HepG2 (cell line): Measurements from ENCODE around the gene LMAN2. TPM values are rescaled to one million over a fixed set of nuclear protein-coding genes. Genes with fewer than 3 reads are reported as not detected.

ENCODE experiments used
- BCL6 ChIP-seq: IDR thresholded peaks from 2 replicates; pipeline ENCODE4 v1.6.1; 2016; ENCODE audit warnings: missing genetic modification reagents, missing compliant biosample characterization
- CREB1 ChIP-seq, 2 experiments: fragments of 450-650 bp in 1 of 2; IDR thresholded peaks; 2 replicates each; pipeline ENCODE4 v1.6.1; 2016 to 2017; ENCODE audit warnings: control low read depth in 1 of 2, mild to moderate bottlenecking in 1 of 2, missing compliant biosample characterization in 1 of 2, missing genetic modification characterization in 1 of 2
- FOXK1 ChIP-seq: sonication (generic); formaldehyde crosslinking; IDR thresholded peaks from 2 replicates; pipeline ENCODE4 v1.4.0; 2020; ENCODE audit warnings: low read depth, missing genetic modification reagents, borderline replicate concordance
- GLI4 ChIP-seq: sonication (generic); formaldehyde crosslinking; IDR thresholded peaks from 2 replicates; pipeline ENCODE4 v1.5.1; 2020; ENCODE audit warnings: missing genetic modification reagents, mild to moderate bottlenecking, moderate library complexity, borderline replicate concordance
- GTF3A ChIP-seq: sonication (generic); formaldehyde crosslinking; conservative IDR thresholded peaks from 2 replicates; pipeline ENCODE4 v1.4.0; 2020; ENCODE audit warnings: mild to moderate bottlenecking, missing genetic modification reagents
- HDAC1 ChIP-seq: sonication (generic); formaldehyde crosslinking; IDR thresholded peaks from 2 replicates; pipeline ENCODE4 v1.5.1; 2020; ENCODE audit warnings: mild to moderate bottlenecking, missing genetic modification reagents
- HHEX ChIP-seq: IDR thresholded peaks from 2 replicates; pipeline ENCODE4 v1.6.1; 2016; ENCODE audit warnings: control low read depth
- KLF16 ChIP-seq, 2 experiments: sonication (generic) in 1 of 2; formaldehyde crosslinking in 1 of 2; IDR thresholded peaks; 2 replicates each; pipeline versions ENCODE4 v1.6.1 to v1.8.0; 2016 to 2023; ENCODE audit warnings: missing genetic modification reagents in 2 of 2, missing compliant biosample characterization in 1 of 2
- NONO ChIP-seq, 2 experiments: fragments of 450-650 bp in 1 of 2; sonication (generic) in 1 of 2; formaldehyde crosslinking in 1 of 2; IDR thresholded peaks in 1 of 2; conservative IDR thresholded peaks in 1 of 2; 2 replicates each; pipeline versions ENCODE4 v1.6.1 to v1.8.0; 2017 to 2022; ENCODE audit warnings: mild to moderate bottlenecking in 1 of 2, missing genetic modification reagents in 1 of 2, moderate library complexity in 1 of 2
- PCBP2 ChIP-seq: fragments of 200-400 bp; formaldehyde crosslinking; optimal IDR thresholded peaks from 2 replicates; pipeline ENCODE3; 2018; ENCODE audit warnings: low read length, low read depth; ENCODE audit not compliant: poor library complexity, severe bottlenecking
- TAF15 ChIP-seq: fragments of 200-400 bp; formaldehyde crosslinking; IDR thresholded peaks from one replicate; pipeline ENCODE4 v1.6.1; 2018; ENCODE audit warnings: mild to moderate bottlenecking, low read depth, low read length; ENCODE audit not compliant: poor library complexity, severe bottlenecking
- ZNF138 ChIP-seq: sonication (generic); formaldehyde crosslinking; IDR thresholded peaks from 2 replicates; pipeline ENCODE4 v1.5.0; 2020; ENCODE audit warnings: mild to moderate bottlenecking, low read depth, missing genetic modification reagents
- ZNF614 ChIP-seq: IDR thresholded peaks from 2 replicates; pipeline ENCODE4 v1.6.1; 2018; ENCODE audit warnings: missing biosample characterization, missing genetic modification reagents, inconsistent platforms, borderline replicate concordance
- ZNF850 ChIP-seq: sonication (generic); formaldehyde crosslinking; conservative IDR thresholded peaks from 2 replicates; pipeline ENCODE4 v1.9.0; 2021; ENCODE audit warnings: mild to moderate bottlenecking, missing genetic modification reagents
- polyA plus RNA-seq, 8 experiments: library from polyadenylated mRNA; depleted of rRNA in 3 of 8; stranded (reverse) in 7 of 8; unstranded in 1 of 8; fragments of >200 nt; fragmentation: Illumina TruSeq in 4 of 8; extraction: Trizol in 4 of 8; gene quantifications; 2 replicates each; pipeline versions ENCODE4 v1.2.1 to v1.2.3, GENCODE V29; 2011 to 2016; ENCODE audit warnings: low read depth in 4 of 8, missing spikeins in 1 of 8, mixed read lengths in 1 of 8; ENCODE audit not compliant: insufficient read depth in 1 of 8
- total RNA-seq, 5 experiments: library from RNA; depleted of rRNA; stranded (reverse); fragments of >200 nt; fragmentation: Illumina TruSeq; extraction: Trizol; gene quantifications; 2 replicates each; pipeline ENCODE4 v1.2.3, GENCODE V29; 2016; ENCODE audit warnings: low read depth in 1 of 5
- TF ChIP-seq, protein P1 (sequence below): sonication (generic); formaldehyde crosslinking; IDR thresholded peaks from 2 replicates; pipeline ENCODE4 v1.8.0; 2022; ENCODE audit warnings: mild to moderate bottlenecking, missing genetic modification reagents; ENCODE audit not compliant: insufficient replicate concordance
- TF ChIP-seq, protein P2 (sequence below): sonication (generic); formaldehyde crosslinking; IDR thresholded peaks from 2 replicates; pipeline ENCODE4 v1.4.0; 2020; ENCODE audit warnings: missing genetic modification reagents, borderline replicate concordance
- TF ChIP-seq, protein P3 (sequence below): sonication (generic); formaldehyde crosslinking; IDR thresholded peaks from 2 replicates; pipeline ENCODE4 v1.4.0; 2020; ENCODE audit warnings: missing genetic modification reagents

Gene LMAN2
- total and polyA plus RNA-seq, 2 of the 13 experiments (the other 11 are each of a cell fraction or from before 2014, with no cell fraction given), result 191 to 197 TPM

DNA sequence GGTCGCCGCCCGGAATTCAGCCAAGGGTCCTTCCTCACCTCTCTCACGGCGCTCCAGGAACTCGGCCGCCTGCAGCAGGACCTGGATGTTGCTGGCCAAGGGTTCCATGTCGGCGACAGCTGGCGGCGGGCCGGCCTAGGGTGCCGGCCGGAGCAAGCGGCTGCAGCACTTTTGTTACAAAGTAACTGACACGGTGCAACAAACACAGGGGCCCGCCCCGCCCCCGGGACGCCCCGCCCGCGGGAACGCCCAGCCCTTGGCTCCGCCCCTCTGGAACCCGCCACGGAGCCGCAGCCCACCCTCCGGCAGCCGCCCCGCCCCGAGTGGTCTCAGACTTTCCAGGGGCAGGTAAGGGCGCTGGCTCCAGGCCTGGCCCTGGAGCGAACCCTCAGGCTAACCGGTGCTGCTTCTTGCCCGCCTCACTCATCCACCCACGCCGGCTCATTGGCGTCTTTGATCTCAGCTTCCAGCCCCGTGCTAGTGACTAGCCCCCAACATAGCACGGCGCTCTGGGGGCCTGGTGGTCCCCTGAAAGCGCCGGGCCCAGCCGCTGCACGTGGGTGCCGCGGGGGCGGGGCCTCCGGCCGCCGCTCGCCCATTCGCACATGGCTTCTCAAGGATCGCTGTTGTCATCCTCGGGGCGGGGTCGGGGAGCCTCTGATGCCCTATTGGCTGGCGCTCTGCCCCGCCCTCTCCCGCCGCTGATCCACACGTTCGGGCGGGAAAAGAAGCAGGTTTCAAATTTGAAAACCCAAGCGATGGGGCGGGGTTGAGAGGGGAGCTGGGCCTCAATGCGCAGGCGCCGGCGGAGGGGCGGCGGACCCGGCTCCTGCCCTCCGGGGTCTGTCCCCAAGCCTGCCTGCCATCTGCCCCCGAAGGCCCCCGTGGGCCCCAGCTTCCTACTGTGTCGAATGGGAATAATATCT is 39.5 kb downstream of the LMAN2 start, which contains the start of gene MXD3 (continued):
- TF ChIP-seq, protein P1, sequence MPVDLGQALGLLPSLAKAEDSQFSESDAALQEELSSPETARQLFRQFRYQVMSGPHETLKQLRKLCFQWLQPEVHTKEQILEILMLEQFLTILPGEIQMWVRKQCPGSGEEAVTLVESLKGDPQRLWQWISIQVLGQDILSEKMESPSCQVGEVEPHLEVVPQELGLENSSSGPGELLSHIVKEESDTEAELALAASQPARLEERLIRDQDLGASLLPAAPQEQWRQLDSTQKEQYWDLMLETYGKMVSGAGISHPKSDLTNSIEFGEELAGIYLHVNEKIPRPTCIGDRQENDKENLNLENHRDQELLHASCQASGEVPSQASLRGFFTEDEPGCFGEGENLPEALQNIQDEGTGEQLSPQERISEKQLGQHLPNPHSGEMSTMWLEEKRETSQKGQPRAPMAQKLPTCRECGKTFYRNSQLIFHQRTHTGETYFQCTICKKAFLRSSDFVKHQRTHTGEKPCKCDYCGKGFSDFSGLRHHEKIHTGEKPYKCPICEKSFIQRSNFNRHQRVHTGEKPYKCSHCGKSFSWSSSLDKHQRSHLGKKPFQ (CRISPR knock-in tag), result peak; percentile 62
- TF ChIP-seq ZNF614 (CRISPR knock-in tag) (0 out of 2 replicates have a peak, but pooled peaks have one; percentile 28), NONO (IDR thresholded peaks at IDR 0.05) (no peak), NONO (CRISPR knock-in tag; conservative IDR thresholded peaks at IDR 0.05) (peak; percentile 54), ZNF850 (no peak), PCBP2 (no peak), TAF15 (peak; percentile 62), GLI4 (CRISPR knock-in tag) (no peak), CREB1 (IDR thresholded peaks at IDR 0.05) (peak; percentile 57), CREB1 (CRISPR knock-in tag; IDR thresholded peaks at IDR 0.05) (peak; percentile 62), HDAC1 (CRISPR knock-in tag) (peak; percentile 95), BCL6 (CRISPR knock-in tag) (0 out of 2 replicates have a peak, but pooled peaks have one; percentile 17), ZNF138 (CRISPR knock-in tag) (peak; percentile 40; the same call in 1 of the 2 replicates), KLF16 (CRISPR knock-in tag; IDR thresholded peaks at IDR 0.05) (peak in 1 of 2 experiments; percentile 71; a peak in 1 of 4 replicates), HHEX (no peak), GTF3A (CRISPR knock-in tag) (peak; percentile 70; the same call in 1 of the 2 replicates), FOXK1 (CRISPR knock-in tag) (peak; percentile 95)
- TF ChIP-seq, protein P2, sequence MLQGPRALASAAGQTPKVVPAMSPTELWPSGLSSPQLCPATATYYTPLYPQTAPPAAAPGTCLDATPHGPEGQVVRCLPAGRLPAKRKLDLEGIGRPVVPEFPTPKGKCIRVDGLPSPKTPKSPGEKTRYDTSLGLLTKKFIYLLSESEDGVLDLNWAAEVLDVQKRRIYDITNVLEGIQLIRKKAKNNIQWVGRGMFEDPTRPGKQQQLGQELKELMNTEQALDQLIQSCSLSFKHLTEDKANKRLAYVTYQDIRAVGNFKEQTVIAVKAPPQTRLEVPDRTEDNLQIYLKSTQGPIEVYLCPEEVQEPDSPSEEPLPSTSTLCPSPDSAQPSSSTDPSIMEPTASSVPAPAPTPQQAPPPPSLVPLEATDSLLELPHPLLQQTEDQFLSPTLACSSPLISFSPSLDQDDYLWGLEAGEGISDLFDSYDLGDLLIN (CRISPR knock-in tag), result peak; percentile 95; the same call in 1 of the 2 replicates
- TF ChIP-seq, protein P3, sequence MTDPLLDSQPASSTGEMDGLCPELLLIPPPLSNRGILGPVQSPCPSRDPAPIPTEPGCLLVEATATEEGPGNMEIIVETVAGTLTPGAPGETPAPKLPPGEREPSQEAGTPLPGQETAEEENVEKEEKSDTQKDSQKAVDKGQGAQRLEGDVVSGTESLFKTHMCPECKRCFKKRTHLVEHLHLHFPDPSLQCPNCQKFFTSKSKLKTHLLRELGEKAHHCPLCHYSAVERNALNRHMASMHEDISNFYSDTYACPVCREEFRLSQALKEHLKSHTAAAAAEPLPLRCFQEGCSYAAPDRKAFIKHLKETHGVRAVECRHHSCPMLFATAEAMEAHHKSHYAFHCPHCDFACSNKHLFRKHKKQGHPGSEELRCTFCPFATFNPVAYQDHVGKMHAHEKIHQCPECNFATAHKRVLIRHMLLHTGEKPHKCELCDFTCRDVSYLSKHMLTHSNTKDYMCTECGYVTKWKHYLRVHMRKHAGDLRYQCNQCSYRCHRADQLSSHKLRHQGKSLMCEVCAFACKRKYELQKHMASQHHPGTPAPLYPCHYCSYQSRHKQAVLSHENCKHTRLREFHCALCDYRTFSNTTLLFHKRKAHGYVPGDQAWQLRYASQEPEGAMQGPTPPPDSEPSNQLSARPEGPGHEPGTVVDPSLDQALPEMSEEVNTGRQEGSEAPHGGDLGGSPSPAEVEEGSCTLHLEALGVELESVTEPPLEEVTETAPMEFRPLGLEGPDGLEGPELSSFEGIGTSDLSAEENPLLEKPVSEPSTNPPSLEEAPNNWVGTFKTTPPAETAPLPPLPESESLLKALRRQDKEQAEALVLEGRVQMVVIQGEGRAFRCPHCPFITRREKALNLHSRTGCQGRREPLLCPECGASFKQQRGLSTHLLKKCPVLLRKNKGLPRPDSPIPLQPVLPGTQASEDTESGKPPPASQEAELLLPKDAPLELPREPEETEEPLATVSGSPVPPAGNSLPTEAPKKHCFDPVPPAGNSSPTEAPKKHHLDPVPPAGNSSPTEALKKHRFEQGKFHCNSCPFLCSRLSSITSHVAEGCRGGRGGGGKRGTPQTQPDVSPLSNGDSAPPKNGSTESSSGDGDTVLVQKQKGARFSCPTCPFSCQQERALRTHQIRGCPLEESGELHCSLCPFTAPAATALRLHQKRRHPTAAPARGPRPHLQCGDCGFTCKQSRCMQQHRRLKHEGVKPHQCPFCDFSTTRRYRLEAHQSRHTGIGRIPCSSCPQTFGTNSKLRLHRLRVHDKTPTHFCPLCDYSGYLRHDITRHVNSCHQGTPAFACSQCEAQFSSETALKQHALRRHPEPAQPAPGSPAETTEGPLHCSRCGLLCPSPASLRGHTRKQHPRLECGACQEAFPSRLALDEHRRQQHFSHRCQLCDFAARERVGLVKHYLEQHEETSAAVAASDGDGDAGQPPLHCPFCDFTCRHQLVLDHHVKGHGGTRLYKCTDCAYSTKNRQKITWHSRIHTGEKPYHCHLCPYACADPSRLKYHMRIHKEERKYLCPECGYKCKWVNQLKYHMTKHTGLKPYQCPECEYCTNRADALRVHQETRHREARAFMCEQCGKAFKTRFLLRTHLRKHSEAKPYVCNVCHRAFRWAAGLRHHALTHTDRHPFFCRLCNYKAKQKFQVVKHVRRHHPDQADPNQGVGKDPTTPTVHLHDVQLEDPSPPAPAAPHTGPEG, result 0 out of 2 replicates have a peak, but pooled peaks have one; percentile 22
